Adrenal gland (tissue), 12 donors: ENCODE data around the gene BPIFB2. TPM values are rescaled to one million over a fixed set of nuclear protein-coding genes. Genes with fewer than 3 reads are reported as not detected.

Experiments used
- DNase-seq, 7 donors: peaks; one replicate each; pipeline ENCODE4 v3.0.0-alpha.2; 2019 to 2020
- H3K27ac ChIP-seq, 5 donors: fragments of 200-600 bp; sonication (generic) in 4 of 5; 1 replicate in 3 of 5; 2 replicates in 2 of 5; pipeline versions ENCODE4 v1.5.1 to v1.8.0; 2016 to 2020; ENCODE audit warnings: mild to moderate bottlenecking in 1 of 5
- H3K27me3 ChIP-seq: fragments of 200-600 bp; 2 replicates; pipeline ENCODE4 v1.8.0; 2021
- H3K36me3 ChIP-seq, 2 donors: fragments of 200-600 bp; replicated peaks in 1 of 2; 1 replicate in 1 of 2; 2 replicates in 1 of 2; pipeline versions ENCODE4 v1.5.1 to v1.8.0; 2018 to 2022
- H3K4me1 ChIP-seq, 2 donors: fragments of 200-600 bp; replicated peaks in 1 of 2; 1 replicate in 1 of 2; 2 replicates in 1 of 2; pipeline versions ENCODE4 v1.5.1 to v1.8.0; 2018 to 2021
- H3K4me3 ChIP-seq, 4 donors: fragments of 200-600 bp; sonication (generic) in 3 of 4; one replicate each; pipeline ENCODE4 v1.5.1; 2016 to 2018
- H3K9me3 ChIP-seq, 3 donors: fragments of 200-600 bp; sonication (generic) in 1 of 3; replicated peaks in 1 of 3; 1 replicate in 2 of 3; 2 replicates in 1 of 3; pipeline versions ENCODE4 v1.5.1 to v1.8.0; 2016 to 2021
- POLR2A ChIP-seq, 2 donors: fragments of 450-650 bp; IDR thresholded peaks; one replicate each; pipeline ENCODE4 v1.6.1; 2017; ENCODE audit warnings: antibody characterized with exemption in 2 of 2, mild to moderate bottlenecking in 2 of 2, moderate library complexity in 1 of 2
- WGBS, 4 donors: extraction: QIAGEN DNeasy Blood & Tissue Kit in 2 of 4; methylation state at CpG; one replicate each; pipeline versions ENCODE4 v1.1.5 to v1.1.7; 2013 to 2017; 5-methylcytosine and 5-hydroxymethylcytosine counted together
- intact Hi-C, 2 donors: fragments of 100-400 bp; cut with DNase I; formaldehyde crosslinking; loops; one replicate each; pipeline versions ENCODE4 v1.14.1 to v1.15.0; 2022 to 2023
- polyA plus RNA-seq, 3 donors: library from polyadenylated mRNA; stranded (reverse); fragments of 200-250 nt in 2 of 3; fragments of 350-450 nt in 1 of 3; fragmentation: Illumina TruSeq in 1 of 3; extraction: RNeasy Lipid Tissue Mini Kit (QIAGEN cat#74804) in 1 of 3; gene quantifications; one replicate each; pipeline ENCODE4 v1.2.3, GENCODE V29; 2013 to 2014
- total RNA-seq, 9 donors: library from RNA; depleted of rRNA in 4 of 9; stranded (reverse); fragments of >200 nt in 4 of 9; fragments of 120-200 nt in 1 of 9; fragmentation: NEBNext Ultra II Directional in 1 of 9; extraction: Animal tissue kit (Norgen Biotek cat#: 25700) in 1 of 9; gene quantifications; one replicate each; pipeline versions ENCODE4 v1.1.0 to v1.2.4, GENCODE V29; 2013 to 2023
- TF ChIP-seq, protein P1 (sequence below), 6 experiments: fragments of 450-650 bp in 4 of 6; fragments of 200-600 bp in 2 of 6; sonication (generic) in 1 of 6; IDR thresholded peaks; 1 replicate in 5 of 6; 2 replicates in 1 of 6; pipeline versions ENCODE4 v1.5.1 to v1.8.0; 2016 to 2021; ENCODE audit warnings: antibody characterized with exemption in 6 of 6, mild to moderate bottlenecking in 2 of 6, moderate library complexity in 1 of 6
- donor health status: healthy with polysubstance abuse.
- donor health status: Bipolar disorder and iron deficiency.
- donor health status: DM: yes; HTN: yes; CAD: no.
- donor health status: DM: no; HTN: no; CAD: no.
- donor health status: DM: no; HTN: no; CAD: no.
- donor health status: DM: yes; HTN: yes; CAD: no.

BPIFB2 gene
- total and polyA plus RNA-seq, 12 donors = 0.15 TPM; not detected in 11

DNA sequence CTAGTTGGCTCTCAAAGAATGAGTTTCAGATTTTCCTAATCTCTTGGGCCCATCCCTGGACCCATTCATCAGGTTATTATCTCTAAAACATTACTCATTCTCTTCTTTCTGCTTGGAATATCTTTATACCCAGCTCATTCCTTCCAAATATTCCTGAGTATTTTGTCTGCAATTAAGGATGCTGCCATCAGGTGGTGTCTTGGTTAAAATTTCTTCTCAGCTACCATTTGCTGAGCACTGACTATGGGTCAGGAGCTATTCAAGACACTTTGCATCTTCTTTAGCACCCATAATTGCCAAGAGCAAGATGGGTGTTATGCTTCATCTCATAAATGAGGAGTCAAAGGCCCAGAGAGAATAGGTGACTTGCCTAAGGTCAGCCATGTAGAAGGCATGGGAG lies 11.7 kb upstream of the BPIFB2 start:
- H3K4me1 ChIP-seq = no peaks in the 10 kb centered on the region
- intact Hi-C loops = no loop called here
- no peak overlapping the region for H3K27ac ChIP-seq
- TF ChIP-seq, protein P1, sequence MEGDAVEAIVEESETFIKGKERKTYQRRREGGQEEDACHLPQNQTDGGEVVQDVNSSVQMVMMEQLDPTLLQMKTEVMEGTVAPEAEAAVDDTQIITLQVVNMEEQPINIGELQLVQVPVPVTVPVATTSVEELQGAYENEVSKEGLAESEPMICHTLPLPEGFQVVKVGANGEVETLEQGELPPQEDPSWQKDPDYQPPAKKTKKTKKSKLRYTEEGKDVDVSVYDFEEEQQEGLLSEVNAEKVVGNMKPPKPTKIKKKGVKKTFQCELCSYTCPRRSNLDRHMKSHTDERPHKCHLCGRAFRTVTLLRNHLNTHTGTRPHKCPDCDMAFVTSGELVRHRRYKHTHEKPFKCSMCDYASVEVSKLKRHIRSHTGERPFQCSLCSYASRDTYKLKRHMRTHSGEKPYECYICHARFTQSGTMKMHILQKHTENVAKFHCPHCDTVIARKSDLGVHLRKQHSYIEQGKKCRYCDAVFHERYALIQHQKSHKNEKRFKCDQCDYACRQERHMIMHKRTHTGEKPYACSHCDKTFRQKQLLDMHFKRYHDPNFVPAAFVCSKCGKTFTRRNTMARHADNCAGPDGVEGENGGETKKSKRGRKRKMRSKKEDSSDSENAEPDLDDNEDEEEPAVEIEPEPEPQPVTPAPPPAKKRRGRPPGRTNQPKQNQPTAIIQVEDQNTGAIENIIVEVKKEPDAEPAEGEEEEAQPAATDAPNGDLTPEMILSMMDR (IDR thresholded peaks at IDR 0.05) = no peak
- no peak for TF ChIP-seq POLR2A (IDR thresholded peaks at IDR 0.05)
- H3K36me3 ChIP-seq = no peaks in the 10 kb centered on the region
- H3K9me3 ChIP-seq = no peaks in the 10 kb centered on the region
- no peak for DNase-seq
- no peaks in the 10 kb centered on the region for H3K27me3 ChIP-seq
- no peak overlapping the region for H3K4me3 ChIP-seq

- Histone ChIP-seq H3K27me3 (no peaks in the 10 kb centered on the region), H3K27ac (no peak overlapping the region), H3K4me3 (no peak overlapping the region), H3K9me3 (no peaks in the 10 kb centered on the region), H3K4me1 (no peaks in the 10 kb centered on the region), H3K36me3 (no peaks in the 10 kb centered on the region)
- TF ChIP-seq POLR2A (IDR thresholded peaks at IDR 0.05) = no peak
- TF ChIP-seq, protein P1 (IDR thresholded peaks at IDR 0.05) = no peak
- no peak for DNase-seq
- WGBS, 4 donors = 67 to 78% (median 73%) methylated on average over 2 of the region's 2 CpGs
- intact Hi-C loops = no loop called here
These were observed 10.1 kb upstream of the BPIFB2 start for GRCh38 chr20:32997431-32997830.

- WGBS, 4 donors = 60 to 62% (median 61%) methylated on average over 9 of the region's 9 CpGs
- Histone ChIP-seq H3K27me3 (no peaks in the 10 kb centered on the region), H3K27ac (no peak overlapping the region), H3K9me3 (no peaks in the 10 kb centered on the region), H3K4me1 (no peaks in the 10 kb centered on the region), H3K4me3 (no peak overlapping the region), H3K36me3 (no peaks in the 10 kb centered on the region)
- intact Hi-C loops = no loop called here
- DNase-seq = no peak
- TF ChIP-seq, protein P1 (IDR thresholded peaks at IDR 0.05) = no peak
- no peak for TF ChIP-seq POLR2A (IDR thresholded peaks at IDR 0.05)
These were observed 7.8 kb upstream of the BPIFB2 start for GRCh38 chr20:32999603-33000250.

DNA sequence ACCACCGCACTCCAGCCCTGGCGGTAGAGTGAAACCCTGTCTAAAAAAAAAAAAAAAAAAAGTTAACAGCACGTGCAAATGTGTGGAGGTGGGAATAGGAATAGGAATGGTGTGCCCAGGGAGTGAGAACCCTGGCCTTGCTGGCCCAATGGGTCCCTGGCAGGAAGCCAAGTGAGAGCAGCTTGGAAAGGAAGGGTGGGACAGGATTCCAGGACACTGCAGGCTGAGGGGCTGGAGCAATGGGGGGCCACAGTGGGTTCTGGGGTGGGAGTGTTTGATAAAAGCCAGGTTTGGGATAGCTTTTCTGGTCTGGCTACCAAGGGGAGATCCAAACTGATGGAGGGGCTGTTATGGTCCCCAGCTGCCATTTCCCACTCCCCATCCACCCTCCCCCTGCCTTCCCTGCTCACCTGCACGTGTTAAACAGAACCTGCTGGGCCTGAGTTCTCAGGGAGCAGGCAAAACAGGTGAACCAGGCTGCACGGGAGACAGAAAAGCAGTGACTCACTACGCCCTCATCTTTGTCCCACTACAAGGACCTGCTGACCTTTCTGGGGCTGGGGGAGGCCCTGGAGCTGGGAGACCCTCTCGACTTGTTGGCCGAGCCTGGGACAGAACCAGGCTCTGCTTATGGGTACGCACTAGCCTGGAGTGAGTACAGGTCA lies 6.6 kb upstream of the BPIFB2 start:
- Histone ChIP-seq H3K27ac (no peak overlapping the region), H3K4me3 (no peak overlapping the region), H3K4me1 (no peaks in the 10 kb centered on the region), H3K36me3 (no peaks in the 10 kb centered on the region), H3K9me3 (no peaks in the 10 kb centered on the region), H3K27me3 (no peaks in the 10 kb centered on the region)
- WGBS, 4 donors = 42 to 60% (median 50%) methylated on average over 9 of the region's 9 CpGs
- no peak for DNase-seq
- TF ChIP-seq, protein P1 (IDR thresholded peaks at IDR 0.05) = no peak
- no peak for TF ChIP-seq POLR2A (IDR thresholded peaks at IDR 0.05)
- intact Hi-C loops = no loop called here
